GM12873 (cell line): ENCODE data around the gene STYXL2.

ENCODE experiments used
- CTCF ChIP-seq: IDR thresholded peaks from 2 replicates; pipeline ENCODE4 v1.5.1; 2012; ENCODE audit warnings: low read depth, mild to moderate bottlenecking, moderate library complexity, low read length, control low read depth; ENCODE audit not compliant: insufficient read depth; ENCODE audit errors: missing control alignments

STYXL2 gene

GRCh38 chr1:167119696-167120095 is 25.8 kb downstream of the STYXL2 start:
- TF ChIP-seq CTCF = no peak

GRCh38 chr1:167120899-167121298 is 27.0 kb downstream of the STYXL2 start:
- TF ChIP-seq CTCF = no peak

- no peak for TF ChIP-seq CTCF
Observed at GRCh38 chr1:167121375-167122120, 27.7 kb downstream of the STYXL2 start.

- no peak for TF ChIP-seq CTCF
Observed at GRCh38 chr1:167122121-167122480, 28.2 kb downstream of the STYXL2 start.

- no peak for TF ChIP-seq CTCF
Observed at GRCh38 chr1:167122568-167122967, 28.7 kb downstream of the STYXL2 start.

- no peak for TF ChIP-seq CTCF
Observed at GRCh38 chr1:167126317-167126716, 32.4 kb downstream of the STYXL2 start.

GRCh38 chr1:167126811-167127210 is 32.9 kb downstream of the STYXL2 start:
- TF ChIP-seq CTCF = no peak
